IPS DF 6.9 (cell line): ENCODE data around the gene ADARB2.

Experiments used
- DNase-seq: peaks from one replicate; pipeline ENCODE4 v3.0.0-alpha.2; 2013; ENCODE audit warnings: low read depth, low spot score
- H3K27ac ChIP-seq: one replicate; pipeline ENCODE4 v1.5.1; 2013; ENCODE audit warnings: low read length, control low read depth
- H3K27me3 ChIP-seq: 2 replicates; pipeline ENCODE4 v1.6.1; 2013; ENCODE audit warnings: mild to moderate bottlenecking, low read length; ENCODE audit not compliant: control insufficient read depth, insufficient read depth
- H3K36me3 ChIP-seq: 2 replicates; pipeline ENCODE4 v1.6.1; 2013; ENCODE audit warnings: low read length; ENCODE audit not compliant: control insufficient read depth, insufficient read depth
- H3K4me1 ChIP-seq: 2 replicates; pipeline ENCODE4 v1.6.1; 2013; ENCODE audit warnings: low read length; ENCODE audit not compliant: control insufficient read depth, insufficient read depth
- H3K4me3 ChIP-seq: 2 replicates; pipeline ENCODE4 v1.5.1; 2013; ENCODE audit warnings: mild to moderate bottlenecking, low read length
- H3K9me3 ChIP-seq: 2 replicates; pipeline ENCODE4 v1.6.1; 2013; ENCODE audit warnings: low read length, inconsistent platforms; ENCODE audit not compliant: control insufficient read depth, insufficient read depth
- WGBS: extraction: QIAGEN DNeasy Blood & Tissue Kit; methylation state at CpG from one replicate; pipeline ENCODE4 v1.1.7; 2013; ENCODE audit warnings: mixed read lengths, missing lambda C conversion rate; ENCODE audit not compliant: insufficient read length, insufficient coverage; 5-methylcytosine and 5-hydroxymethylcytosine counted together

The ADARB2 gene

DNA sequence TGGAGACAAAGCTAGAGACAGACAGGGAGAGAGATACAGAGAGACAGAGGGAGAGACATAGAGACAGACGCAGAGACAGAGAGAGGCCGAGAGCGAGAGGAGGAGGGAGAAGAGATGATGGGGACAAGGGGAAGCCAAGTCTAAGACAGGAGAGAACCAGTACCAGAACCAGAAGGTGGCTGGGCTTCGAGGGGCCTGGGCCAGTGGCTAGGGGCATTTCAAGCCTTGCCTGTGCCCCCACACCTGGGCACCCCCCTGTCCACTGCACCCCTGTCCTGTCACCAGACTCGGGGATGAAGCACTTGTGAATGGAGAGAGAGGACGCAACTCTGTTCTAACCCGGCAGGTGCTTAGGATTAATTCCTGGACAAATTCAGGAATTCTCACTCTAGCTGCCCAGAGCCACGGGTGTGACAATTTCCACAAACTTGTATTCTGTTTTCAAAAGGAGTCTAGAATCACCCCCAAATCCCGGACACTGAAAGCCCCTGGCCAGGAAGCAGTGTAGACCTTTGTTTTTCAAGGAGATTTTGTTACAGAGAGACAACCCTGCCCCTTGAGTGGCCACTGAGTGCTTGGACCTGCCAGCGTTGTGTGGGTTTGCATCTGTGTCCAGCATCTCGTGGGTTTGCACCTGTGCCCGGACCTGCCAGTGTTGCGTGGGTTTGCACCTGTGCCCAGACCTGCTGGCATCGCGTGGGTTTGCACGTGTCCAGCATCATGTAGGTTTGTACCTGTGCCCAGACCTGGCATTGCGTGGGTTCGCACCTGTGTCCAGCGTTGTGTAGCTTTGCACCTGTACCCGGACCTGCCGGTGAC is 523.9 kb downstream of the ADARB2 start:
- Histone ChIP-seq H3K4me3 (no peak overlapping the region), H3K9me3 (no peaks in the 10 kb centered on the region), H3K4me1 (no peaks in the 10 kb centered on the region; the same call in 1 of the 2 replicates), H3K27me3 (no peaks in the 10 kb centered on the region), H3K36me3 (no peaks in the 10 kb centered on the region), H3K27ac (no peak overlapping the region)
- DNase-seq = no peak
- no CpG with 5 or more reads among the region's 21 CpGs for WGBS

GRCh38 chr10:1212571-1213141 is 524.7 kb downstream of the ADARB2 start:
- no CpG with 5 or more reads among the region's 9 CpGs for WGBS
- DNase-seq = no peak

DNA sequence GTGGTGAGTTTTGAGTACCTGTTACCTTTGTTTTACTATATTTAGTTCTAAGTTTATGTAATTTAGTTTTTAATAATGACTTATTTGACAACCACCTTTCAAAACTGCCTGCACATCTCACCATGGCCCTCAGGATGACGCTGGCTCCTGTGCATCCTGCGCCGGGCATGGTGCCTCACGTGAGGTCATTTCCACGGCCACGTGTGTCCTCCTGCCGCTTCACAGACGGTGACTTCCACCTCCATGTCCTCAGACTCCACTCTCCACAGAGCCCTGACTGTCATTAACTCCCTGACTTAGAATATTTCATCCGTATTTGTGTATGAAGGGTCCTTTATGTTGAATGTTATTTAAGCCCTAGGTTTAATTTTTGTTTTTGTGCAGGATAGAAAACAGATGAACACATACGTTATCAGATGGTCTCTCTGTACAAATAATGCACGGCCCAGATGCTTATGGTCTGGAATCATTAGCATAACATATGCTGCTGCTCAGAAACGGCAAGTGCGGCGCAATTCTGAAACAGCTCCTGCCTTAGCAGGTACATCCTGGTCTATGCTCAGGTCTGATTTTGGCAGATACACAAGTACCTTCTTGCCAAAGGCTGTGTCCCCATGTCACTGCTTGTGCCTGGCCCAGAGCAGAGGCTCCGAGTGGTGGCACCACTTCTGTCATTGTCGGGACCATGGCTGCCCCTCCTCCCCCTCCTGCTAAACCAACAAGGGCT is 525.3 kb downstream of the ADARB2 start:
- Histone ChIP-seq H3K27ac (no peak overlapping the region), H3K4me3 (no peak overlapping the region), H3K27me3 (no peaks in the 10 kb centered on the region), H3K4me1 (no peaks in the 10 kb centered on the region; the same call in 1 of the 2 replicates), H3K9me3 (no peaks in the 10 kb centered on the region), H3K36me3 (no peaks in the 10 kb centered on the region)
- no peak for DNase-seq
- no CpG with 5 or more reads among the region's 16 CpGs for WGBS

More at GRCh38 chr10:1212571-1213141, 524.7 kb downstream of the ADARB2 start:
- Histone ChIP-seq H3K27me3 (no peaks in the 10 kb centered on the region), H3K4me3 (no peak overlapping the region), H3K4me1 (no peaks in the 10 kb centered on the region; the same call in 1 of the 2 replicates), H3K27ac (no peak overlapping the region), H3K36me3 (no peaks in the 10 kb centered on the region), H3K9me3 (no peaks in the 10 kb centered on the region)

DNA sequence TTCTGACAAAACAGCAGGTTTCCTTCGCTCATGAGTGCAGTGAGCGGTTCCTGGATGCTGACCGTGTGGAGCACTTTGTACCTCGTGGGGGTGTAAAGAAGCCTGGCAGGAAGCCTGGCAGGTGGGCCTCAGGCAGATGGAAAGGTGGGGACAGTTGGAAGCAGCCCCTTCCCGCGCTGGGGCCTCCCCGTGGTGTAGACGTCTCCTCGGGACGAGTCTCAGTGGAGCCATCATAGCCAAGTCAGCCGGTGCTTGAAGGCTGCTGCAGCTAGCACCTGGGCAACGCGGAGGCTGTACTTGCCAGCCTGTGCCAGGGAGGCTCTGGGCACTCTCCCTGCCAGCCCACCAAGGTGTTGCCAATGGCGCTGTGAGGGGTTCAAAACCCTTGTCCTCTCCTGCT is 526.7 kb downstream of the ADARB2 start:
- DNase-seq = no peak
- Histone ChIP-seq H3K9me3 (no peaks in the 10 kb centered on the region), H3K27me3 (no peaks in the 10 kb centered on the region), H3K27ac (no peak overlapping the region), H3K4me1 (no peaks in the 10 kb centered on the region; the same call in 1 of the 2 replicates), H3K36me3 (no peaks in the 10 kb centered on the region), H3K4me3 (no peak overlapping the region)
- WGBS = no CpG with 5 or more reads among the region's 14 CpGs

DNA sequence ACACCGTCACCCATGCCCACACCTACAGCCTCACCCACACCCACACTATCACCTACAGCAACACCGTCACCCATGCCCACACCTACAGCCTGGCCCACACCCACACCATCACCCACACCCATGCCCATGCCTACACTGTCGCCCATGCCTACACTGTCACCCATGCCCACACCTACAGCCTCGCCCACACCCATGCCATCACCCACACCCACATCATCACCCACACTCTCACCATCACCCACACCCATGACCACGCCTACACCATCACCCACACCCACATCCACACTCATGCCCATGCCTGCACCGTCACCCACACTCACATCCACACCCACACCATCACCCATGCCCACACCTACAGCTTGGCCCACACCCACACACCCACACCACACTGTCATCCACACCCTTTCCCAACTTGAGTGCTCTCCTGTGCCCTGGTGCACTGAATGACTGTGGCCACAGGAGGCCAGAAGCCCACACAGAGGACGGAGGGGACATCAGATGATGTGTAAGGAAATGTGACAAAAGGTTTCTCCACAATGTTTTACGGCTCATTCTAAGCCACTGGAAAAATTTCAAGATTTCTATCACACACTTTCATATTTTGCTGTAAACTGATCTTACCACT is 527.9 kb downstream of the ADARB2 start:
- Histone ChIP-seq H3K27ac (no peak overlapping the region), H3K4me1 (no peaks in the 10 kb centered on the region; the same call in 1 of the 2 replicates), H3K36me3 (no peaks in the 10 kb centered on the region), H3K4me3 (no peak overlapping the region), H3K9me3 (no peaks in the 10 kb centered on the region), H3K27me3 (no peaks in the 10 kb centered on the region)
- DNase-seq = no peak
- WGBS = 100% methylated on average over 2 of the region's 8 CpGs

DNA sequence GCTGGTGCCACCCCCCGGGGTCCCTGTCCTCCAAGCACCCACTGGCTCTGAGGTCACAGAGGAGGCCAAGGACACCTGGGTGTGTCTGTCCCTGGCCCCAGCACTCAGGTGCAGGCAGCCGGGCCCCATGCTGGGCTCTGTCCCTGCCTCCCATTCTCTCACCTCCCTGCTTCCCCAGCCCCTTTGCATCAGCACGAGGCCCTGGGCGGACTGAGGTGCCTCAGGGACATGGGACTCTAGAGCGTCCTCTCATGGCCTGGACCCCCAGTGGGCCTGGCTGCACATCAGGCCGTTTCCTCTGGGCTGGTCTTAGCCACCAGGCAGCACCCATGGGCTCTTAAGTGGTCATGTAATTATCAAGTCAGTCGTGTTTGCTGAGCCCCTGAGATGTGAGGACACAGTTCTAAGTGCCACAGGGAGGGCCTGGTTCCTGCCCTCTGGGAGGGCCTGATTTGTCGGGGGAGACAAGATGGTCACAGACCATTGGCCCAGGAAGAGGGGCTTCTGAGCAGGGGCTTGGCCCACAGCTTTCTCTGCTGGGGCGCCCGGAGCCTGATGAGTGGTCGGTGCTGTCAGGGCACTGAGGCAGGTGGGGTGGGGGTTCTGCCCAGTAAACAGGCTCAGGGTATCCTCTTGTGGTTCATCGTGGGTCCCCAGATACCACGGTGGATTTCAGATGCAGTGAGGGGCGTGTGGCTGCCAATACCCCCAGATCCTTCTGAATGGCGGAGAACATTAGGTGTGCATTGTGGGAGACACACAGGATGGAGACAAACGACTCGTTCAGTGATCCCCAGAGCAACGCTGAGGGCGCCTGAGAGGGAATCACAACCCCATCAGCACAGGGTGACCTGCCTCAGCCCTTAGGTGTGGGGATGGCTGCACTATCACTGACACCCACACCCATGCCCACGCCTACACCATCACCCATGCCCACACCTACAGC is 528.7 kb downstream of the ADARB2 start:
- Histone ChIP-seq H3K4me3 (no peak overlapping the region), H3K4me1 (no peaks in the 10 kb centered on the region; the same call in 1 of the 2 replicates), H3K9me3 (no peaks in the 10 kb centered on the region), H3K27me3 (no peaks in the 10 kb centered on the region), H3K27ac (no peak overlapping the region), H3K36me3 (no peaks in the 10 kb centered on the region)
- no CpG with 5 or more reads among the region's 20 CpGs for WGBS
- DNase-seq = no peak

DNA sequence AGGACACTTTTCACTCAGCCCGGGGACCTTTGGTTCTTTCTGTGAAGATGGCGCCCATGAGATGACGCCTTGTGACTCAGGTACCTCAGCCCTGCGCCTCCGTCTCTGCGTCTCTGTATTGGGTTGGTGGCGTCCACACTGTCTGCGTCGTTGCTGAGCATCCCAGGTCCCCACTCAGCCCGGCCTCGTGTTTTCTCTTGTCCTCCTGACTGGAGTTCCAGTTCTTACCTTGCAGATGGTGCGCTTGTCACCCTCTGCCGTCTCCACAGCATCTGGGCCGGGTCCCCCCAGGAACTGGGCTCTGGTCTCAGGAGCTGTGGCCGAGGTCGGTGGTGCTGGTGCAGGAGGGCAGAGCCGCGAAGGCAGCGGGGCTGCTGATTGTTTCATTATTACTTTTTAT is 530.7 kb downstream of the ADARB2 start:
- DNase-seq = no peak
- Histone ChIP-seq H3K27ac (no peak overlapping the region), H3K36me3 (no peaks in the 10 kb centered on the region), H3K4me3 (no peak overlapping the region), H3K4me1 (no peaks in the 10 kb centered on the region; the same call in 1 of the 2 replicates), H3K27me3 (no peaks in the 10 kb centered on the region), H3K9me3 (no peaks in the 10 kb centered on the region)
- no CpG with 5 or more reads among the region's 19 CpGs for WGBS

- no peaks in the 10 kb centered on the region; the same call in 1 of the 2 replicates for H3K4me1 ChIP-seq
- H3K9me3 ChIP-seq = no peaks in the 10 kb centered on the region
- WGBS = no CpG with 5 or more reads among the region's 23 CpGs
- no peak overlapping the region for H3K4me3 ChIP-seq
- H3K36me3 ChIP-seq = no peaks in the 10 kb centered on the region
- H3K27me3 ChIP-seq = no peaks in the 10 kb centered on the region
- no peak for DNase-seq
- H3K27ac ChIP-seq = no peak overlapping the region
Observed at GRCh38 chr10:1206101-1206500, 531.2 kb downstream of the ADARB2 start.

DNA sequence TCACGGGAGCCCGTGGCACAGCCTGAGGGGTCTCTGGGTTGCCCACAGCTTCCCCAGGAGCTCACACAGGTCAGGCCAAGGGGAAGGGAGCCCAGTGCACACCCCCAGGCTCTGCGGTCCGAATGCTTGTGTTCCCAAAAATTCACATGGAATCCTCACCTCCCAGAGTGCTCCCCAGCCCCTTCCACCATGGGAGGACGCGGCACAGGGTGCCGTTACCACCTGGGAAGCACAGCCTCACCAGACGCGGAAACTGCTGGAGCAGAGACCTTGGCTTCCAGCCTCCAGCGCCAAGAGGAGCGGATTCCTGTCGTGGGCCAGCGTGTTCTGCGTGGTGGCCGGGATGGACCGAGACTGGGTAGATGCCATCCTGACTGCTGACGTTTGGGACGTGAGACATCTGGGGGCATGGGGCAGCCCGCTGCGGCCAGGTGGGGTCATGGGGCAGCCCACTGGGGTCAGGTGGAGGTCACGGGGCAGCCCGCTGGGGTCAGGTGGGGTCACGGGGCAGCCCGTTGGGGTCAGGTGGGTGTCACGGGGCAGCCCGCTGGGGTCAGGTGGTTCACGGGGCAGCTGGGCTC is 531.8 kb downstream of the ADARB2 start:
- no peak for DNase-seq
- no CpG with 5 or more reads among the region's 27 CpGs for WGBS
- no peaks in the 10 kb centered on the region for H3K27me3 ChIP-seq
- H3K4me3 ChIP-seq = no peak overlapping the region
- no peaks in the 10 kb centered on the region; the same call in 1 of the 2 replicates for H3K4me1 ChIP-seq
- no peaks in the 10 kb centered on the region for H3K9me3 ChIP-seq
- no peak overlapping the region for H3K27ac ChIP-seq
- H3K36me3 ChIP-seq = no peaks in the 10 kb centered on the region
